Measurements from ENCODE around the gene LIMA1.
"Not testable (repeated sequence)": the region's sequence is repeated elsewhere in the genome, so short reads cannot be mapped to it uniquely, and the experiment has no call there.

Gene LIMA1

DNA sequence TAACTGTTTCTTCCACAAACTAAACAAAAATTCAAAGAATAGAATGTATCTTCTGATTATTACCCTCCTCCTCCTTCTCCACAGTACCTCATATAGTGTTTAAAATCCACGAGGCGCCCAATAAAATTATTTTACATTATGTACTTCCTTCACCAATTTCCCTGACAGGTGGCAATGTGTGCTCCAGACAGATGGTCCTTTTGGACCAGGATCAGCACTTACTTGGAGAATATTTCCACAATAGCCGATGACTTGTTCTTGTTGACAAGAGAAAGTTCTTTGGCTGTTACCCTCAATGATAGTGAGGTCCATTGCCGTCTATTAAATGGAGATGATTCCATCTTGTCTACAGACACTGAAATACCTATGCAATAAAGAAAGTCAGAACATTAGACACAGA is 34.9 kb downstream of the LIMA1 start:
- no peak for DNase-seq (ENCODE audit: low read depth in 1 of 2, low spot score in 1 of 2)

DNA sequence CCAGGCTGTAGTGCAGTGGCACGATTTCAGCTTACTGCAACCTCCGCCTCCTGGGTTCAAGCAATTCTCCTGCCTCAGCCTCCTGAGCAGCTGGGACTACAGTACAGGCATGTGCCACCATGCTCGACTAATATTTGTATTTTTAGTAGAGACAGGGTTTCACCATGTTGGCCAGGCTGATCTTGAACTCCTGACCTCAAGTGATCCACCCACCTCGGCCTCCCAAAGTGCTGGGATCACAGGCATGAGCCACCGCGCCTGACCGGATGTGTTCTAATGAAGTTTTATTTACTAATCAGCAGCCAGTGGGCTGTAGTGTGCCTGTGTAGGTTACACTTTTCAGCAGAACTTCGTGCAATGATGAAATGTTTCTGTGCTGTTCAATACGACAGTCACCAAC is 35.7 kb downstream of the LIMA1 start:
- DNase-seq (ENCODE audit: low read depth in 1 of 2, low spot score in 1 of 2) = not testable (repeated sequence)

DNA sequence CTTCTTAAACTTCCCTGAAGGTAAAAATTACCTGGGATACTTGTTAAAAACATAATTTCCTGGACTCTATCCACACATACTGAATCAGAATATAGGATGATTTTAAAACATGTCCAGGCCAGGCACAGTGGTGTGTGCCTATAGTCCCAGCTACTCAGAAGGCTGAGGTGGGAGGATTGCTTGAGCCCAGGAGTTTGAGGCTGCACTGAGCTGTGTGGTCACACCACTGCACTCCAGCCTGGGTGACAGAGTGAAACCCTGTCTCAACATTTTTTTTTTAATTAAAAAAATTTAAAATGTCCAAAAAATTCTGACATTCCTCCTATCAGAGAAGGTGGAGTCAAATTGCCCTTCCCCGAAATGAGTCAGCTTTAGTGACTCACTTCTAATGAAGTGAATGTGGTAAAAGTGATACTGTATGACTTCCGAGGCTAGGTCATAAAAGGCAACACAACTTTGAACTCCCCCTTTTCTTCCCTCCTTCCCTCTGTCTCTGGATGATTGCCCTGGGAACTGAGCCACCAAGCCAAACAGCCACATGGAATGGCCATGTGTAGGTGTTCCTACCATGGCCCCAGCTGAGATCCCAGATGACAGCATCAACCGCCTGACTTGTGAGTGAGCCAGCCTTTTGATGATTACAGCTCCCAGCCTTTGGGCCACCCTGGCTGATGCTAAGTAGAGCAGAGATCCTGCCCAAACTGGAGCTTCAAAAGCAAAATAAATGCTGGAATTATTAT is 36.3 kb downstream of the LIMA1 start:
- DNase-seq (ENCODE audit: low read depth in 1 of 2, low spot score in 1 of 2) = peak; percentile 12 to 29

DNA sequence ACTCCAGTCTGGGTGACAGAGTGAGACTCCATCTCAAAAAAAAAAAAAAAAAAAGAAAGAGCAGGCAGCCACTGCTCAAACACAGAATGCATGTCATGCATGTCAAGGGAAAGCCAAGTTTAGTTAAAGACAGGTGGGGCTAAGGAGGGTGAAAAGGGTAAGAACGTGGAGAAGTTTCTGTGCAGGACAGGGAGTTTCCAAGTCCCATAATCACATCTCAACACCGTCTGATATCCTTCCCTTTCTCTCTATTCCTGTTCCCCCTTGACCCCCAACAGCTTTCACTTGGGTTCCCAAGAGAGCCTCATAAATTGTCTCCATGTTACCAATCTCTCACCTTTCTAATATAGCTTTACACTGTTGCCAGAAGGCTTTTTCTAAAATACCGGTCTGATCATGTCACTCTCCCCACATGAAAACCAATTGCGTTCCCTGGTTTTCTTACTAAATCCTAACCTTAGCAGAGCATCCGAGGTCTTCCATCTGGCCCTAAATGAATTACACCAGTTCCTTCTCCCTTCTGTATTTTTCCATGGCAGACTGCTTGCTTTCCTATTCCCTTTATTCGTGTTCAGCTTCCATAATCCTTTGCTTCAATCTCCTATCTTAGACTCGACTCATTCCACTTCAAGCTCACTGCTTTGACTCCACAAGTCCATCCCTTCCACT is 37.0 kb downstream of the LIMA1 start:
- no peak for DNase-seq (ENCODE audit: low read depth in 1 of 2, low spot score in 1 of 2)

DNA sequence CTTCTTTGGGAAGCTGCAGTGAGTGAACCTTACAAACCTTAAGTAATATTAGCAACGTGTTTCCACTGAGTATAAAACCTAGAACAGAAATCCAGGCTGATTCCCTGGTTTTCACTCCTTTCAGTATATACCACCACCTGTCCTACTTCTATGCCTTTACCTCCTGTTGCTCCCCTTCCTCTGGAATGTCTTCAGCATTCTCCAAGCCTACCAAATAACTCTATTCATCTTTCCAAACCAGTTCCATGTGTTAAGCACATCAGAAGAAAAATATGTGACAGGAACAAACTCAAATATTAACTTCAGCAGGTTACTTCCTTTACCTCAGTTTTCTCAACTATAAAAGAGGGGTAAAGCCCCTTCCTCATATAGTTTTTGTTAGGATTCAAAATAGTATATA is 39.8 kb downstream of the LIMA1 start:
- no peak for DNase-seq (ENCODE audit: low read depth in 1 of 2, low spot score in 1 of 2)

DNA sequence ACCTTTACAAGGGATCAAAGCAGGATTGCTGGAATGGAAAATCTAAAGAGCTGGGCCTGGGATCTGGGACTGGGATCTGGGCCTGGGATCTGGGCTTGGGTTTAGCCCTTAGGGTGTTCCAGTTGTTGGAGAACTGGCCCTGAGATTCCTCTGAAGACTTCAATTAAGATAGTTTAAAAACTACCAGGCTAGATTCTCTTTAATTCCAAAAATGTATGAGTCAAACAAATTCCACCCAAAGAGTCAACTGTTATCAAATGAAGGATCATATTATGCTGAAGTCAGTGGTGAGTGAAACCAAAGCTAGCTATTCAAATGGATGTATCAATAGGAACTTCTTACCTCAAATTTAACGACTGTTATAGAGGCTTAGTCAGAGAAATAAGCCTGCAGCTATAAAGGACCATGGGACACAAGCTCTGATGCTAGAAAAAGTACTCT is 40.5 kb downstream of the LIMA1 start:
- DNase-seq (ENCODE audit: low read depth in 1 of 2, low spot score in 1 of 2) = no peak

DNA sequence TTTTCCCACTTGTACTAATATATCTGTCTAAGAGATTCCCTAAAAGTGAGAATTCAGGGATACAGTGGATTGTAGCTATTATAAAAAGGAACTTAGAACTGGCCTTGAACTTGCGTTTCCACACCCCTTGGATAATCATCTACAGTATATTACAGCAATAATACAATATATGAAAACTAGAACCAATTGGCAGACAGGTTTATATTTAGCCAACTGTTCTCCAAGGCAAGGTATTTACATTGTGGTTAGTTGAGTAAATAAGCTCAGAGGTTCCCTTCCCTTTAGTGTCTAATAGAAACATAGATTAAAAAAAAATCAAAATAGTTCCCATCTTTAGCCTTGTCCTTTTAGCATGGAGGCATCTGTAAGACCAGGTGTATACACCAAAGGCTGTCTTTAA is 42.1 kb downstream of the LIMA1 start:
- no peak for DNase-seq (ENCODE audit: low read depth in 1 of 2, low spot score in 1 of 2)

DNA sequence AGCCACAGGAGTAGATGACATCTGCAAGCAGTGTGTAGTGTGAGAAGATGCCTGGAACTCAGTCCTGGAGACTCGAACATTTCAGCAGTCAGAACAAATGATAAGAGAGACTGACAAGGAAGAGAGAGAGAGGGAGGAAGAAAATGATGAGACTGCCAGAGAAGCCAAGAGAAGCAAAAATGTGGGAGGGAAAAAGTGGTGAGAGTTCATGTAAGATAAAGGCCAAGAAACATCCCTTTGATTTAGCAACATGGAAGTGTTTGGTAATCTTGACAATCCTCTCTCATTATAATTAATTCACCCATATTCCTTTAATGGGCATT is 42.6 kb downstream of the LIMA1 start:
- DNase-seq (ENCODE audit: low read depth in 1 of 2, low spot score in 1 of 2) = no peak

DNA sequence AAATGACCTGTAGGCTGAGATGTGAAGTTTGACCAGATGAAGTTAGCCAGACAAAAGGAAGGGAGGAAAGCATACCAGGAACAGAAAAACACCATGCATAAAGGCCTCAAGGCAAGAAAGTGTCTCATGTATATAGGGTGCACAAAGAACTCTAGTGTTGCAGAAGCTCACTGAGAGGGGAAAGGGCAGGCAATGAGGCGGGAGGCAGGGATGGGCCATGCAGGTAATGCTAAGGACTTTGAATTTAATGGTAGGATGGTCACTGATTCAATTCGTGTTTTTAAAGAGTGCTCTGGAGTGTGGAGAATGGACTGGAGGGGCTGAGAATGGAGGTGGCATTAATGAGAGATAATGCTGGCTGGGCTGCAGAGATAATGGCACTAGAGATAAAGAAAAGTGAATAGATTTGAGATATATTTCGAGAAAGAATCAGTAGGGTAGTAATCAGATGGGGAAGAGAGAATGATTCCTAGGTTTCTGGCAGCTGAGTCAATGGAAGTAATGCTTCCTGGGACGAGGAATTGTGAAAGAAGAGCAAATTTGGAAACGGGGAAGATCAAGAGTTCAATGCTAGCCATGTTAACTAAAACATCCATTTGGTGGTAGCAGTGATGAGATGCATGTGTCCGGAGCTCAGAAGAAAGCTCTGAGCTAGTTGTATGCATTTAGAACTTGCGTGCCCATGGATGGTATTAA is 43.1 kb downstream of the LIMA1 start:
- DNase-seq (ENCODE audit: low read depth in 1 of 2, low spot score in 1 of 2) = no peak

DNA sequence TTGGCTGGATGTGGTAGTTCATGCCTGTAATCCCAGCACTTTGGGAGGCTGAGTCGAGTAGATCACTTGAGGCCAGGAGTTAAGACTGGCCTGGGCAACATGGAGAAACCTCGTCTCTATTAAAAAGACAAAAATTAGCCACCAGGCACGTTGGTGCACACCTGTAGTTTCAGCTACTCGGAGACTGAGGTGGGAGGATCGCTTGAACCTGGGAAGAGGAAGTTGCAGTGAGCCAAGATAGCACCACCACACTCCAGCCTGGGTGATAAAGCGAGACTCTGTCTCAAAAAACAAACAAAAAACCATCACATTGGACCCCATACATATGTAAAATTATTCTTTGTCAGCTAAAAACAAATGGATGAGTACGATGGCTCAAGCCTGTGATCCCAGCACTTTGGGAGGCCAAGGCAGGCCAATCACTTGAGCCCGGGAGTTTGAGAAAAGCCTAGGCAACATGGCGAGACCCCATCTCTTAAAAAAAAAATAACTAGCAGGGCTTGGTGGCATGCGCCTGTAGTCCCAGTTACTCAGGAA is 43.9 kb downstream of the LIMA1 start:
- DNase-seq (ENCODE audit: low read depth in 1 of 2, low spot score in 1 of 2) = no peak

DNA sequence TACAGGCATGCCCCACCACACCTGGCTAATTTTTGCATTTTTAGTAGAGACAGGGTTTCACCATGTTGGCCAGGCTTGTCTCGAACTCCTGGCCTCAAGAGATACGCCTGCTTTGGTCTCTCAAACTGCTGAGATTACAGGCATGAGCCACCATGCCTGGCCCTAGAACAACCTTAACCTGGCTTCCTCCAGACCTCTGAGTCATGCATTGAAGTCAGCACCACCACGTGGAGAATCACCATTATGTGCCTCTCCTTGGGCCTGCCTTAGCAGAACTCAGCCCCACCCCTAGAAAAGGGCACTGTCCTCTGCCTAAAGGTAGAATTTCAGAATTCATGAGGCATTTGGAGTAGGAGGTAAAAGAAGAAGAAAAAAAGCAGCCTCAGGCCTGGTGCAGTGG is 49.0 kb downstream of the LIMA1 start:
- DNase-seq (ENCODE audit: low read depth in 1 of 2, low spot score in 1 of 2) = no peak

DNA sequence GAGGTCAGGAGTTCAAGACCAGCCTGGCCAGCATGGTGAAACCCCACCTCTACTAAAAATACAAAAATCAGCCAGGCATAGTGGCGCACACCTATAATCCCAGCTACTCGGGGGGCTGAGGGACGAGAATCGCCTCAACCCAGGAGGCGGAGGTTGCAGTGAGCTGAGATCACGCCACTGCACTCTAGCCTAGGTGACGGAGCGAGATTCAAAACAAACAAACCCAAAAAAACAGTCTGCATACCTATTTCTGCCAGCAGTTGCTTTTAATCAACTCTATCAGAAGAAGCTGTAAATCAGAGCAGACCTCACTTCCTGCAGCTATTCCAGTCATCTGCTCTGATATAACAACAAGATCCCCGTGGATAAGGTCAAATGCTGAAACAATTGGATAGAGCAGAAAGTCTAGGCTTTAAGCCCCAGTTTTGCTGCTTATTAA is 50.5 kb downstream of the LIMA1 start:
- DNase-seq (ENCODE audit: low read depth in 1 of 2, low spot score in 1 of 2) = no peak

DNA sequence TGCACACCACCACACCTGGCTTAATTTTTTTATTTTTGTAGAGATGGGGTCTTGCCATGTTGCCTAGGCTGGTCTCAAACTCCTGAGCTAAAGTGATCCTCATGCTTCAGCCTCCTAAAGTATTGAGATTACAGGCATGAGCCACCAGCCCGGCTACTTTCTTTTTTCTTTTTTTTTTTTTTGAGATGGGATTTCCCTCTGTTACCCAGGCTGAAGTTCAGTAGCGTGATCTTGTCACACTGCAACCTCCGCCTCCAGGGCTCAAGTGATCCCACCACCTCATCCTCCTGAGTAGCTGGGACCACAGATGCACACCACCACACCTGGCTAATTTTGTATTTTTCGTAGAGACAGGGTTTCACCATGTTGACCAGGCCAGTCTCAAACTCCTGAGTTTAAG is 51.1 kb downstream of the LIMA1 start:
- DNase-seq (ENCODE audit: low read depth in 1 of 2, low spot score in 1 of 2) = no peak

DNA sequence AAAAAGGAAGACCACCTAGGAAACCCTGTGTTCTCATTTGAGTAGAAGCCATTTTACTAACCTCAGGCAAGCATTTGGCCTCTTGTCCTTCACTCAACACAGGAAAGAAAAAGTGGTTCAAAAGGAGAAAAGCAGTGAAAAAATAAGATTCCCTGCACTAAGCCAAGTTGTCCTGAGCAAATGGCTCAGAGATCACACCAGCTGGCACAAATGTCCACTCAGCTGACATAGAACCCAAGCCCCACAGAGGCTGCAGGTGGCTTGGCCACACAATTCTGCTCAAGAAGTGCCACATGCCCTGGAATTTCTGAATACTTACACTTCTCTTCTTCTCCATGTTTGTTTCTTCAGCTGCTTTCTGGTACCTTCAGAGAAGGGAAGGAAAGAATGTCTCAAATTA is 52.0 kb downstream of the LIMA1 start:
- no peak for DNase-seq (ENCODE audit: low read depth in 1 of 2, low spot score in 1 of 2)

DNA sequence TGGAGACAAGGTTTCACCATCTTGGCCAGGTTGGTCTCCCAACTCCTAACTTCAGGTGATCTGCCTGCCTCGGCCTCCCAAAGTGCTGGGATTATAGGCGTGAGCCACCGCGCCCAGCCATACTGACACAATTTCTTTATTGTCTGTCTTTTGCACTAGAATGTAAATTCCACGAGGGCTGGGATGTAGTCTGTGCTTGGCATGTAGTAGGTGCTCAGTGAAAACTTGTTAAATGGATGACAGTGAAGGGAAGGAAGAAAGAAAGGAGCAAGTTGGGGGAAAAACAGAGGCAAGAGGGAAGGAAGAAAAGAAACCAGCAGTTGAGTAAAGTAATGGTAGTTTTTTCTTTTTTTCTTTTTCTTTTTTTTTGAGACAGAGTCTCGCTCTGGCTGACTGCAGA is 53.1 kb downstream of the LIMA1 start:
- no peak for DNase-seq (ENCODE audit: low read depth in 1 of 2, low spot score in 1 of 2)

DNA sequence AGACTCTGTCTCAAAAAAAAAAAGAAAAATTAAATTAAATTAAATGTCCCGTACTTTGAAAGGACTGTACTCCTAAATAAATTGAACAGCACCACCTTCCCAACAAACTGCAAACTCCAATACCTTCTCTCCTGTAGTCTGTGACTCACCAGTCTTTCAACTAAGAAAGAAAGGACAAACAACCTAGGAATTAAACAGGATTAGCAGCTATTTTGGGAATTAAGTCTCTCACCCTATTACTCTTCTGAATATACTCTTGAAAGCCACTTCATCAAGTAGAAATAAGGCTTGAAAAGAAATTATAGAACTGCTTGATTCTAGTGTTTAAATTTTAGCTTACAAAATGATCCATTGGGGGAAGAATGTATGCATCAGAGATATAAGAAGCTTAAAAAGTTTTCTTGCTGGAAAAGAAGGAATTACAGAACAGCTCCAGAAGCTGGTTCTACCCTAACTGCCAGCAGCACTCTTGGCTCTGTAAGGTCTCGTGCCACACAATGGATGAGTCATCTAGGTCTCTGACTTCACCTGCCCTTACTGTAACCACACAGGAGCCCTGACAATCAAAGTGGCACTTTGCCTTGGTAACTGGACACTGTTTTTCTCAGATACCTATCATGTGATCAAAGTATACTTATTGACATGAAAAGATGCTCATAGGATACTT is 59.2 kb downstream of the LIMA1 start:
- peak in 1 of 2 donors; percentile 42 for DNase-seq (ENCODE audit: low read depth in 1 of 2, low spot score in 1 of 2)

DNA sequence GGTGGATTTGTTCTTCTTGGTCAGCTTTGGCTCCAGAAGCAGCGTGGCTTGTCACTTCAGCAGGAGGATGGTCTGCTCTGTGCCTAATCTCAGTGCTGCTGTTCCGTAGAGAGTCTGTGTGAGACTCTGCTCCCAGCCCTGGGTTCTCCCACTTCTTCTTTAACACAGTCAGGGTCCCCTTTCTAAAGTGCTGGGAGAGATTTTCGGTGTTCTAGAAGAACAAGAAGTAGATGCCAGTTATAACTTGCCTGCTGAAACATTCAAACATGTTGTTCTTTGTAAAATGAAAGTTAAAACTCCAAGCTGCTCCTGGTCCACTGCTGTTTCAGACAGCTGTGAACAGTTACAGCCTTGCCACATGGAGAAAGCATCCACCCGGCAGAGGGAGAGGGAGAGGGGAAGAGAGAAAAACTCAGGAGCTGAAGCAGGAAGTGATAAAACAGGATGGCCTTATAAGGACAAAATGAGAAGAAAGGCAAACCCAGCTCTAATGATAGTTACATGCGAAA is 61.0 kb downstream of the LIMA1 start:
- no peak for DNase-seq (ENCODE audit: low read depth in 1 of 2, low spot score in 1 of 2)

DNA sequence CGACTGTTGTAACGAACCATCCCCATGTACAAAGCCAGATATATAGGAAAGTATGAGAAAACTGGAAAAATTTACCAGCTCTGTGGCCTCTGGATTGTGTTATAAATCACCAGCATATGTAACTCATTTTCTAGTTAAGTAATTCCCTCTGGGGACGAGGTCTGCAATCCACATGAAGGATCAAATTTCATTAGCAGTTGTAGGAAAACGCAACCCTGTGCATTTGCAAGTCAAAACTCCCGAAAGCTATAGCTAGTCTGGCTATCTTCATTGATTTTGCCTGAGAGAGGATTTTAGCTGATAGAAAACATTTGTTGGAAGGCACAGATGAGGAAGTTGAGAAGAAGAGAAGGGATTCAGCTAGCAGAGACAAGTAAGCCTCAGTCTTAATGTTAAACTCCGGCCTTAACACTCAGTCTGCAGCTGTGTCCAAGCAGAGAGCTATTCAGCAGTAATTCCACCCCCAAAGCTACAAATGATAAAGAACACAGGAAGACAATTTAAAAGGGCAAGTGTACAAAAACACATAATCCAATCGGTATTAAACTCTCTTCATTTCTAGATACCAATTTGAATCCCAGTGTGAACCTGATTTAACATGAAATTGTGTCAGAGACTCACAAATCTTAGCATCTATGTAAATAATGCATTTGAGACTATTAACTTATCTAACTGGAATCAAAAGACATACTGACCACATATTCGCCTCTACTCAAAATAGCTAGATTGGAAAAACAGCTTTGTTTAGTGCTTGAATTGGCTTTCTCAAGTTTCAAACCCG is 61.9 kb downstream of the LIMA1 start:
- no peak for DNase-seq (ENCODE audit: low read depth in 1 of 2, low spot score in 1 of 2)

DNA sequence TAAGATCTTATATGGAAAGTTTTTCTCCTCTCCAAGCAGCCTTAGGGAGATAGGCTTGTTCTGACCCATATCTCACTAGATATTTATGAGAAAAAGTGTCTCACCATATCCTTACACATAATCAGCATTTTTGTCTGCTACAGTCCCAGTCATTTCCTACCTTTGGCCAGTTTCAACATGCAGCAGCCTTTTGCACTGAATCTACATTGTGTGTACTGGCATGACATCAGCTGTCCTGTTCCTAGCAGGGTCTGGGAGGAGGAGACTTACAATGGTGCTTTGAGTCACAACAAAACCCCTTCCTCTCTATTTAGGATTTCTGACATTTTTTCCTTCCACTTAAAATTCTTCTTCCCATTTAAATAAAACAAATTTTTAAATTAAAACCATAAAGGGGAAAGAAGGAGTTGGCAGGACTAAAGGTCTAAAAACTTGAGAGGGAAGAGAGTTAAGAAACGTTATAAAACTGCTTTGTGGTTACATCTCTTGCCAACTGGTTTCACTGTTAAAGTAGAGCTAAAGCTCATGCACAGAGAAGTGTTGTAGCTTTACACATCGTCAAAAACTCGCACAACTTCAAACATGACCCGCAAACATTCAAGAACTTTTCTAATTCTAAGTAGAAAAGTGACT is 62.8 kb downstream of the LIMA1 start:
- peak in 1 of 2 donors; percentile 31 for DNase-seq (ENCODE audit: low read depth in 1 of 2, low spot score in 1 of 2)

DNA sequence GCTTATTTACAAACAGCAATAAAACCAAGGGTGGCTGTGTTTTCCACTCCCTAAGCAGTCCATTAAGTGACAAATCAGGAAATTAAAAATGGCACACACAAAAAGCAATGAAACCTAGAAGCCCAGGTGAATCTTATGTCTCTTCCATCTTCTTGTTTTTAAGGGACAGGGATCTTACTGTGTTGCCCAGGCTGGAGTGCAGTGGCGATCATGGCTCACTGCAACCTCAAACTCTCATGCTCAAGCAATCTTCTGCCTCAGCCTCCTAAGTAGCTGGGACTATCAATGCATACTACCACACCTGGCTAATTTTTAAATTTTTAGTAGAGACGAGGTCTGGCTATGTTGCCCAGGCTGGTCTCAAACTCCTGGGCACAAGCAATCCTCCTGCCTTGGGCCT is 63.8 kb downstream of the LIMA1 start:
- no peak for DNase-seq (ENCODE audit: low read depth in 1 of 2, low spot score in 1 of 2)

Measured in activated CD4-positive, alpha-beta T cell treated with anti-CD3 and anti-CD28 coated beads, Interleukin-2, amount 50 U/mL, for 24 hours (primary cell).